Measurements from ENCODE around the gene PALD1.

The PALD1 gene

GRCh38 chr10:70458329-70459060 is 20.1 kb upstream of the PALD1 start:
- DNase-seq = no peak

- DNase-seq = no peak
These were observed 19.4 kb upstream of the PALD1 start for GRCh38 chr10:70459061-70459773.

- DNase-seq = no peak
These were observed 18.6 kb upstream of the PALD1 start for GRCh38 chr10:70459774-70460490.

GRCh38 chr10:70461397-70462348 is 16.9 kb upstream of the PALD1 start:
- no peak for DNase-seq

- DNase-seq = no peak
These were observed 16.1 kb upstream of the PALD1 start for GRCh38 chr10:70462349-70462984.

- DNase-seq = no peak
These were observed 13.3 kb upstream of the PALD1 start for GRCh38 chr10:70465278-70465677.

GRCh38 chr10:70465832-70466231 is 12.7 kb upstream of the PALD1 start:
- DNase-seq = no peak

GRCh38 chr10:70466951-70467350 is 11.6 kb upstream of the PALD1 start:
- DNase-seq = no peak

- no peak for DNase-seq
These were observed 5.6 kb upstream of the PALD1 start for GRCh38 chr10:70472799-70473454.

- DNase-seq = no peak
These were observed 3.8 kb upstream of the PALD1 start for GRCh38 chr10:70474780-70475179.

- DNase-seq = no peak
These were observed 2.9 kb upstream of the PALD1 start for GRCh38 chr10:70475661-70476060.

- DNase-seq = no peak
These were observed 2.1 kb upstream of the PALD1 start for GRCh38 chr10:70476249-70477035.

GRCh38 chr10:70477661-70478162 is 855 bp upstream of the PALD1 start:
- no peak for DNase-seq

GRCh38 chr10:70479165-70479581 is 606 bp downstream of the PALD1 start:
- DNase-seq = no peak

GRCh38 chr10:70479626-70480238 is 1.2 kb downstream of the PALD1 start:
- DNase-seq = no peak

GRCh38 chr10:70480239-70480861 is 1.8 kb downstream of the PALD1 start:
- no peak for DNase-seq

- no peak for DNase-seq
These were observed 2.5 kb downstream of the PALD1 start for GRCh38 chr10:70481105-70481504.

GRCh38 chr10:70481831-70482530 is 3.4 kb downstream of the PALD1 start:
- DNase-seq = no peak

Measured in cortex of kidney (tissue), 1 donor.